ENCODE measurements around the gene SMIM10L1. TPM values are rescaled to one million over a fixed set of nuclear protein-coding genes. Genes with fewer than 3 reads are reported as not detected.

The SMIM10L1 gene
- total RNA-seq, 4 donors from 2014 or later, result 1.9 to 3.5 (median 2.9) TPM

GRCh38 chr12:11134305-11134704, 36.7 kb upstream of the SMIM10L1 start, which contains the start of gene TAS2R30:
TSS of gene TAS2R30 (minus strand) at chr12:11134644. CDS start at chr12:11134244, 400 bp downstream.
- no peak within 1 kb of the TSS for H3K4me3 ChIP-seq (ENCODE audit: low read depth, poor library complexity, severe bottlenecking)
- WGBS, 2 donors, result 57 to 69% methylated on average over 3 of the region's 3 CpGs
- no peak for DNase-seq (ENCODE audit: low spot score in 2 of 2)
- no peak for TF ChIP-seq POLR2A (IDR thresholded peaks at IDR 0.05)
- TF ChIP-seq, protein P1, sequence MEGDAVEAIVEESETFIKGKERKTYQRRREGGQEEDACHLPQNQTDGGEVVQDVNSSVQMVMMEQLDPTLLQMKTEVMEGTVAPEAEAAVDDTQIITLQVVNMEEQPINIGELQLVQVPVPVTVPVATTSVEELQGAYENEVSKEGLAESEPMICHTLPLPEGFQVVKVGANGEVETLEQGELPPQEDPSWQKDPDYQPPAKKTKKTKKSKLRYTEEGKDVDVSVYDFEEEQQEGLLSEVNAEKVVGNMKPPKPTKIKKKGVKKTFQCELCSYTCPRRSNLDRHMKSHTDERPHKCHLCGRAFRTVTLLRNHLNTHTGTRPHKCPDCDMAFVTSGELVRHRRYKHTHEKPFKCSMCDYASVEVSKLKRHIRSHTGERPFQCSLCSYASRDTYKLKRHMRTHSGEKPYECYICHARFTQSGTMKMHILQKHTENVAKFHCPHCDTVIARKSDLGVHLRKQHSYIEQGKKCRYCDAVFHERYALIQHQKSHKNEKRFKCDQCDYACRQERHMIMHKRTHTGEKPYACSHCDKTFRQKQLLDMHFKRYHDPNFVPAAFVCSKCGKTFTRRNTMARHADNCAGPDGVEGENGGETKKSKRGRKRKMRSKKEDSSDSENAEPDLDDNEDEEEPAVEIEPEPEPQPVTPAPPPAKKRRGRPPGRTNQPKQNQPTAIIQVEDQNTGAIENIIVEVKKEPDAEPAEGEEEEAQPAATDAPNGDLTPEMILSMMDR (IDR thresholded peaks at IDR 0.05), result no peak
- intact Hi-C loops (cut with DNase I; ENCODE audit: low total_unique reads), result no loop called here

DNA sequence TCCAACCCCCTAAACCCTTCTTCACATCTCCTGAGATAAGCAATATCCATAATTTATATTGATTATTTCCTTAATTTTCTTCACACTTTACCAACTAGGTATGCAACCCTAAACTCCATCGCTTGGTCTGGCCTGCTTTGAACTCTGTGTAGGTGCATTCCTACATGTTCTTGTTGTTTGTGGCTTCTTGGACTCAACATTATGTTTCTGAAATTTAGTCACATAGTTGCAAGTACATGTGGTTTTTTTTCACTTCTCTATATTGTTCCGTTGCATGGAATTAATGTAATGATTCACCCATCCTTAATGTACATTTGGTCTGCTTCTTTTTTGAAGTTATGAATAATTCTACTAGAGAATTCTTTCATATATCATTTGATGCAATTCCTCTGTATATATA, 34.9 kb upstream of the SMIM10L1 start:
- H3K4me3 ChIP-seq (ENCODE audit: low read depth, poor library complexity, severe bottlenecking), result no peak overlapping the region
- no peak for DNase-seq (ENCODE audit: low spot score in 2 of 2)
- intact Hi-C loops (cut with DNase I; ENCODE audit: low total_unique reads), result no loop called here
- TF ChIP-seq, protein P1 (IDR thresholded peaks at IDR 0.05), result no peak
- TF ChIP-seq POLR2A (IDR thresholded peaks at IDR 0.05), result no peak
- 88 to 94% methylated on average over 2 of the region's 2 CpGs for WGBS, 2 donors

GRCh38 chr12:11143352-11143751, 27.6 kb upstream of the SMIM10L1 start:
- no peak for DNase-seq (ENCODE audit: low spot score in 2 of 2)
- TF ChIP-seq, protein P1 (IDR thresholded peaks at IDR 0.05), result no peak
- no peak for TF ChIP-seq POLR2A (IDR thresholded peaks at IDR 0.05)
- WGBS, 2 donors, result 94 to 99% methylated on average over 2 of the region's 2 CpGs

GRCh38 chr12:11144297-11144696, 26.7 kb upstream of the SMIM10L1 start:
- no peak overlapping the region for H3K4me3 ChIP-seq (ENCODE audit: low read depth, poor library complexity, severe bottlenecking)
- no peak for TF ChIP-seq POLR2A (IDR thresholded peaks at IDR 0.05)
- TF ChIP-seq, protein P1 (IDR thresholded peaks at IDR 0.05), result no peak
- WGBS, 2 donors, result 95 to 100% methylated on average over 5 of the region's 5 CpGs
- intact Hi-C loops (cut with DNase I; ENCODE audit: low total_unique reads), result no loop called here
- DNase-seq (ENCODE audit: low spot score in 2 of 2), result no peak

More at GRCh38 chr12:11143352-11143751, 27.6 kb upstream of the SMIM10L1 start:
- H3K4me3 ChIP-seq (ENCODE audit: low read depth, poor library complexity, severe bottlenecking), result no peak overlapping the region
- intact Hi-C loops (cut with DNase I; ENCODE audit: low total_unique reads), result no loop called here

- no peak for TF ChIP-seq POLR2A (IDR thresholded peaks at IDR 0.05)
- no peak overlapping the region for H3K4me3 ChIP-seq (ENCODE audit: low read depth, poor library complexity, severe bottlenecking)
- intact Hi-C loops (cut with DNase I; ENCODE audit: low total_unique reads), result no loop called here
- 95 to 97% methylated on average over 1 of the region's 1 CpG for WGBS, 2 donors
- no peak for DNase-seq (ENCODE audit: low spot score in 2 of 2)
These were observed 23.6 kb upstream of the SMIM10L1 start for GRCh38 chr12:11147420-11147819.

- no peak overlapping the region for H3K4me3 ChIP-seq (ENCODE audit: low read depth, poor library complexity, severe bottlenecking)
- no peak for DNase-seq (ENCODE audit: low spot score in 2 of 2)
- intact Hi-C loops (cut with DNase I; ENCODE audit: low total_unique reads), result no loop called here
- no peak for TF ChIP-seq POLR2A (IDR thresholded peaks at IDR 0.05)
- TF ChIP-seq, protein P1 (IDR thresholded peaks at IDR 0.05), result no peak
- WGBS, 2 donors, result 77 to 80% methylated on average over 1 of the region's 1 CpG
These were observed 20.2 kb upstream of the SMIM10L1 start for GRCh38 chr12:11150832-11151231.
